ENCODE measurements around the gene MSANTD2. TPM values are rescaled to one million over a fixed set of nuclear protein-coding genes. Genes with fewer than 3 reads are reported as not detected.

The MSANTD2 gene
- polyA plus RNA-seq, 1 experiment, result 3.4 TPM

- H3K36me3 ChIP-seq (ENCODE audit: control insufficient read depth, insufficient read depth, low read length), result no peaks in the 10 kb centered on the region; the same call in none of the 2 replicates
- TF ChIP-seq CTCF (IDR thresholded peaks at IDR 0.05; ENCODE audit: insufficient read depth, low read depth, low read length), result no peak
- CTCF ChIA-PET, result interaction anchor here (1.9 to 3.0 kb wide), 4 partner anchors 11 to 69 kb away, joined by 5 to 10 read pairs (median 6); no protein-coding TSS in a partner anchor
- no peaks in the 10 kb centered on the region for H3K27me3 ChIP-seq (ENCODE audit: control insufficient read depth, insufficient read depth, low read length)
- POLR2A ChIA-PET, result no interaction called here
- DNase-seq (ENCODE audit: low read depth), result no peak
- H3K4me3 ChIP-seq (ENCODE audit: low read depth, low read length), result no peak overlapping the region
Observed at GRCh38 chr11:124768914-124769313, 31.3 kb downstream of the MSANTD2 start.

GRCh38 chr11:124766156-124766555 is 34.0 kb downstream of the MSANTD2 start:
- POLR2A ChIA-PET, result no interaction called here
- Histone ChIP-seq H3K36me3 (ENCODE audit: control insufficient read depth, insufficient read depth, low read length) (no peaks in the 10 kb centered on the region; the same call in none of the 2 replicates), H3K4me3 (ENCODE audit: low read depth, low read length) (no peak overlapping the region), H3K27me3 (ENCODE audit: control insufficient read depth, insufficient read depth, low read length) (peaks cover 6% of the 10 kb centered on the region)
- CTCF ChIA-PET, result interaction anchor here (0.6 to 7.9 kb wide), 5 partner anchors 13 to 95 kb away, joined by 3 to 78 read pairs (median 4); partner anchors contain the start of genes SIAE and SPA17
- no peak for DNase-seq (ENCODE audit: low read depth)
- no peak for TF ChIP-seq CTCF (IDR thresholded peaks at IDR 0.05; ENCODE audit: insufficient read depth, low read depth, low read length)

- no peaks in the 10 kb centered on the region; the same call in none of the 2 replicates for H3K36me3 ChIP-seq (ENCODE audit: control insufficient read depth, insufficient read depth, low read length)
- H3K4me3 ChIP-seq (ENCODE audit: low read depth, low read length), result peak overlapping the region; percentile 43
- ChIA-PET CTCF (interaction anchor here (0.7 to 7.9 kb wide), 24 partner anchors 9 to 119 kb away, joined by 3 to 78 read pairs (median 5); partner anchors contain the start of genes NRGN, SIAE, SPA17 and VSIG2), POLR2A (no interaction called here)
- no peak for DNase-seq (ENCODE audit: low read depth)
- H3K27me3 ChIP-seq (ENCODE audit: control insufficient read depth, insufficient read depth, low read length), result peaks cover 11% of the 10 kb centered on the region
- peak; percentile 85 for TF ChIP-seq CTCF (IDR thresholded peaks at IDR 0.05; ENCODE audit: insufficient read depth, low read depth, low read length)
Observed at GRCh38 chr11:124763156-124763947, 36.9 kb downstream of the MSANTD2 start.

- no peak for DNase-seq (ENCODE audit: low read depth)
Observed at GRCh38 chr11:124762624-124763155, 37.5 kb downstream of the MSANTD2 start.

More at GRCh38 chr11:124762624-124763155, 37.5 kb downstream of the MSANTD2 start:
- no peak for TF ChIP-seq CTCF (IDR thresholded peaks at IDR 0.05; ENCODE audit: insufficient read depth, low read depth, low read length)
- Histone ChIP-seq H3K27me3 (ENCODE audit: control insufficient read depth, insufficient read depth, low read length) (peaks cover 12% of the 10 kb centered on the region), H3K4me3 (ENCODE audit: low read depth, low read length) (peak overlapping the region; percentile 43), H3K36me3 (ENCODE audit: control insufficient read depth, insufficient read depth, low read length) (no peaks in the 10 kb centered on the region; the same call in none of the 2 replicates)
- CTCF ChIA-PET, result interaction anchor here (0.9 to 7.9 kb wide), 13 partner anchors 9 to 91 kb away, joined by 3 to 78 read pairs (median 5); partner anchors contain the start of genes NRGN, SIAE, SPA17 and VSIG2
- POLR2A ChIA-PET, result no interaction called here

Data from BJ (cell line).